GM19397 (cell line): ENCODE results near the gene TAL2.

Source experiments
- ATAC-seq: cut with Tn5 transposase; IDR thresholded peaks from one replicate; pipeline ENCODE4 v1.9.1; 2021; ENCODE audit warnings: mild to moderate bottlenecking, moderate library complexity; ENCODE audit not compliant: unreplicated experiment

TAL2 gene

DNA sequence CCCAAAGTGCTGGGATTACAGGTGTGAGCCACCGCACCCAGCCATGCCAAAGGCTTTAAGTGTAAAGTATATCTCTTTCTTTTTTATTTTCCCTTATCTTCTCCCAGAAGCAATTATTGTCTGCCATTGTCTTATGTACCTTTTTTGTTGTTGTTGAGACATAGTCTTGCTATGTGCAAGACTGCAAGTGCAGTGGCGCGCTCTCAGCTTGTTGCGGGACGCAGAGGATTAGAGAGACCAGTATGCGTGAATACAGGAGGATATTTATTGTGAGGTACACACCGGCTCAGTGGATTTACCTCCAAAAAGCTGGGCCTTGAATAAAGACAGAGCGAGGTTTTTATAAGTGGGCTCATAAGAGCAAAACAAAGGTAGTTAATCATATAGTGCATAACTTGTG is 43.9 kb downstream of the TAL2 start:
- no peak for ATAC-seq

DNA sequence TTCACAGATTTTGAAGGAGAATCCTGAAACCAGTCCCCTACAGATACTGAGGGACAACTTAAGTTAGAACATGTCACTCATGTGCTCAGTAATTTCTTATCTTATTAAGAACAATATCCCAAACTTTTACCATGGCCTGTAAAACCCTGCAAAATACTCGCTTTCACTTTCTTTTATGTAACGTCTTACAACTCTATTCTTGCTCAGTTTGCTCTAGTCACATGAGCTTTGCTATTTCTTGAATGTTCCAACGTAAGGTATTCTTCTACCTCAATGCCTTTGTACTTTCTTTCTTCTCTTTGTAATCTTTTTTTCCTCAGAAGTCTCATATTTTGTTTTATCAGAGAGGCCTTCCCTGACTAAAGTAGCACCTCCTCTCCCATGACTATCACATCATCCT is 46.1 kb downstream of the TAL2 start:
- ATAC-seq, result no peak

GRCh38 chr9:105710638-105711037 is 48.4 kb downstream of the TAL2 start:
- ATAC-seq, result no peak

GRCh38 chr9:105711867-105712266 is 49.6 kb downstream of the TAL2 start:
- ATAC-seq, result no peak

- ATAC-seq, result no peak
These were observed 50.0 kb downstream of the TAL2 start for GRCh38 chr9:105712297-105712696.
